Retinal pigment epithelial cell (primary cell): ENCODE measurements around the gene KLF11.

Experiments
- DNase-seq: peaks from one replicate; pipeline ENCODE4 v3.0.0-alpha.2; 2010; ENCODE audit warnings: low read depth
- H3K4me3 ChIP-seq: 2 replicates; pipeline ENCODE4 v1.5.1; 2011; ENCODE audit warnings: mild to moderate bottlenecking, low read length, control low read depth, moderate library complexity
- CTCF ChIP-seq: conservative IDR thresholded peaks from 2 replicates; pipeline ENCODE4 v1.5.1; 2011; ENCODE audit warnings: low read depth, low read length, control low read depth, inconsistent platforms

KLF11 gene

GRCh38 chr2:10005461-10006235 lies 37.7 kb upstream of the KLF11 start:
- no peak overlapping the region for H3K4me3 ChIP-seq
- DNase-seq: no peak
- TF ChIP-seq CTCF: no peak

GRCh38 chr2:10006236-10007161 lies 36.9 kb upstream of the KLF11 start:
- H3K4me3 ChIP-seq: no peak overlapping the region

GRCh38 chr2:10007435-10007834 lies 35.9 kb upstream of the KLF11 start:
- H3K4me3 ChIP-seq: no peak overlapping the region
- no peak for TF ChIP-seq CTCF
- DNase-seq: no peak

More at GRCh38 chr2:10006236-10007161, 36.9 kb upstream of the KLF11 start:
- DNase-seq: no peak
- no peak for TF ChIP-seq CTCF

GRCh38 chr2:10007921-10008808 lies 35.2 kb upstream of the KLF11 start:
- DNase-seq: peak; percentile 76
- peak; percentile 50 for TF ChIP-seq CTCF
- H3K4me3 ChIP-seq: no peak overlapping the region

- no peak overlapping the region for H3K4me3 ChIP-seq
- DNase-seq: no peak
- no peak for TF ChIP-seq CTCF
These were observed 34.6 kb upstream of the KLF11 start for GRCh38 chr2:10008809-10009176.

- no peak for DNase-seq
- TF ChIP-seq CTCF: no peak
- no peak overlapping the region for H3K4me3 ChIP-seq
These were observed 34.0 kb upstream of the KLF11 start for GRCh38 chr2:10009271-10009810.
